ENCODE measurements around the gene ZNF219. TPM values are rescaled to one million over a fixed set of nuclear protein-coding genes. Genes with fewer than 3 reads are reported as not detected.

ZNF219 gene
- total and polyA plus RNA-seq, 10 donors, result 5.5 to 26.7 (median 12.1) TPM

DNA sequence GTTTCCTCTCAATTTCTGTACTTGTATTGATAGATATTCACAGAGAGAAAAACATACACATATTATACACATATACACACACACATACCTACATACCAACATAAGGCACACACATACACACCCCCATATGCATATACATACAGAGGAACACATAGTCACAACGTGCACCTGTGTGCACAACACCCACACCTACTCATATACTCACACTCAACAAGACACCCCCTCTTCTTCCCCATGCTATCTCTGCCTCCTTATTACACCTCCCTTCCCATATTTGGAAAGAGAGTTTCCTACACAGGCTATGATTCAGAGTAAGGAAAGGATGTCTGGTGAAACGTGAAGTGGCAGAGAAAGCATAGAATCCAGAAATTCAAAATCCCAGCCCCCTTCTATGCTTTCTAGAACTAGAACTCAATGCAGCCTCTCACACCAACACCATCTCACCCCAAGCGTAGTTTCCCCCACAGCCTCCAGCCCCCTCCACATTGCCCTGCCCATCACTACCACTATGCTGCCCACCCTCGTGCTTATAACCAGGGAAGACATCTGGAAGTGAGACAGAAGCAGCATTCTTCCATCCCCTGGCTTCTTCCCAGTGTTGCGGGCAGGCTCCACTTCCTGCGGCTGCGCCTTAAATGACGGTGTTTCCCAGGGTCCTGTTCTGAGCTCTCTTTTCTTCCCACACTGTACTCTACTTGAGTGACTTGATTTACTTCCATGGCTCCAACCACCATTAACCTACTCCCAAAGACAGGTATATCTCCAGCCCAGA is 38.4 kb downstream of the ZNF219 start:
- intact Hi-C loops (cut with DNase I; ENCODE audit: low total_unique reads), result no loop called here
- no peak for DNase-seq
- H3K4me3 ChIP-seq, result no peak overlapping the region
- peaks cover 0 to 10% (median 0%) of the 10 kb centered on the region in 7 donors for H3K27me3 ChIP-seq (replicated peaks in 1 of 7)
- H3K36me3 ChIP-seq, result no peaks in the 10 kb centered on the region
- no peak for TF ChIP-seq POLR2AphosphoS5 (IDR thresholded peaks at IDR 0.05)
- TF ChIP-seq, protein P1, sequence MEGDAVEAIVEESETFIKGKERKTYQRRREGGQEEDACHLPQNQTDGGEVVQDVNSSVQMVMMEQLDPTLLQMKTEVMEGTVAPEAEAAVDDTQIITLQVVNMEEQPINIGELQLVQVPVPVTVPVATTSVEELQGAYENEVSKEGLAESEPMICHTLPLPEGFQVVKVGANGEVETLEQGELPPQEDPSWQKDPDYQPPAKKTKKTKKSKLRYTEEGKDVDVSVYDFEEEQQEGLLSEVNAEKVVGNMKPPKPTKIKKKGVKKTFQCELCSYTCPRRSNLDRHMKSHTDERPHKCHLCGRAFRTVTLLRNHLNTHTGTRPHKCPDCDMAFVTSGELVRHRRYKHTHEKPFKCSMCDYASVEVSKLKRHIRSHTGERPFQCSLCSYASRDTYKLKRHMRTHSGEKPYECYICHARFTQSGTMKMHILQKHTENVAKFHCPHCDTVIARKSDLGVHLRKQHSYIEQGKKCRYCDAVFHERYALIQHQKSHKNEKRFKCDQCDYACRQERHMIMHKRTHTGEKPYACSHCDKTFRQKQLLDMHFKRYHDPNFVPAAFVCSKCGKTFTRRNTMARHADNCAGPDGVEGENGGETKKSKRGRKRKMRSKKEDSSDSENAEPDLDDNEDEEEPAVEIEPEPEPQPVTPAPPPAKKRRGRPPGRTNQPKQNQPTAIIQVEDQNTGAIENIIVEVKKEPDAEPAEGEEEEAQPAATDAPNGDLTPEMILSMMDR (IDR thresholded peaks at IDR 0.05 in 8 of 11, conservative IDR thresholded peaks at IDR 0.05 in 3 of 11), result no peak
- 70 to 84% (median 77%) methylated on average over 8 of the region's 8 CpGs for WGBS, 5 donors
- H3K9me3 ChIP-seq, result no peaks in the 10 kb centered on the region
- H3K4me1 ChIP-seq, result peaks cover 0 to 46% (median 25%) of the 10 kb centered on the region in 6 donors
- H3K27ac ChIP-seq, result no peak overlapping the region

DNA sequence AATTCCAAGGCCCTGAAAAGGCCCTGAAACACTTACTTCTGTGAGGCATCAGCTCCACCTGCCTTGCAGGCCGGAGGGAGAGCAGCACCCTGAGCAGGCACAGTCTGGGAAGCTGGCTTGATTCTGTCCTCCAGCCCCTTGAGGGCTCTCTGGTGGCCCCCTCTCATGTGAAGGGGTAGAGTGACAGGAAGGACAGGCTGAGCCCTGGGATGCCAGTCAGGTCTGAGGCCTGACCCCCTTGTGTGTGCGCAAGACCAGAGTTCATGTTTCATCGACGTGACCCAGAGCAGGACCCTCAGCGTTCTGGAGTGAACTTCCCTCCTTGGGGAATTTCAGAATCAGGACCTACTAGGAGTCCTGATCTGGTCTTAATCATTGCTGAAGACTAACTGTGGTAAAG is 39.6 kb downstream of the ZNF219 start:
- TF ChIP-seq POLR2AphosphoS5 (IDR thresholded peaks at IDR 0.05), result no peak
- TF ChIP-seq, protein P1 (IDR thresholded peaks at IDR 0.05 in 8 of 11, conservative IDR thresholded peaks at IDR 0.05 in 3 of 11), result no peak
- TF ChIP-seq POLR2A (IDR thresholded peaks at IDR 0.05), result no peak
- intact Hi-C loops (cut with DNase I; ENCODE audit: low total_unique reads), result no loop called here
- peaks cover 0 to 48% (median 27%) of the 10 kb centered on the region in 6 donors for H3K4me1 ChIP-seq
- no peak overlapping the region for H3K4me3 ChIP-seq
- no peak for DNase-seq
- H3K9me3 ChIP-seq, result no peaks in the 10 kb centered on the region
- no peaks in the 10 kb centered on the region for H3K27me3 ChIP-seq (replicated peaks in 1 of 7)
- no peak overlapping the region for H3K27ac ChIP-seq
- 85 to 92% (median 89%) methylated on average over 4 to 5 of the region's 5 CpGs for WGBS, 5 donors
- H3K36me3 ChIP-seq, result no peaks in the 10 kb centered on the region

DNA sequence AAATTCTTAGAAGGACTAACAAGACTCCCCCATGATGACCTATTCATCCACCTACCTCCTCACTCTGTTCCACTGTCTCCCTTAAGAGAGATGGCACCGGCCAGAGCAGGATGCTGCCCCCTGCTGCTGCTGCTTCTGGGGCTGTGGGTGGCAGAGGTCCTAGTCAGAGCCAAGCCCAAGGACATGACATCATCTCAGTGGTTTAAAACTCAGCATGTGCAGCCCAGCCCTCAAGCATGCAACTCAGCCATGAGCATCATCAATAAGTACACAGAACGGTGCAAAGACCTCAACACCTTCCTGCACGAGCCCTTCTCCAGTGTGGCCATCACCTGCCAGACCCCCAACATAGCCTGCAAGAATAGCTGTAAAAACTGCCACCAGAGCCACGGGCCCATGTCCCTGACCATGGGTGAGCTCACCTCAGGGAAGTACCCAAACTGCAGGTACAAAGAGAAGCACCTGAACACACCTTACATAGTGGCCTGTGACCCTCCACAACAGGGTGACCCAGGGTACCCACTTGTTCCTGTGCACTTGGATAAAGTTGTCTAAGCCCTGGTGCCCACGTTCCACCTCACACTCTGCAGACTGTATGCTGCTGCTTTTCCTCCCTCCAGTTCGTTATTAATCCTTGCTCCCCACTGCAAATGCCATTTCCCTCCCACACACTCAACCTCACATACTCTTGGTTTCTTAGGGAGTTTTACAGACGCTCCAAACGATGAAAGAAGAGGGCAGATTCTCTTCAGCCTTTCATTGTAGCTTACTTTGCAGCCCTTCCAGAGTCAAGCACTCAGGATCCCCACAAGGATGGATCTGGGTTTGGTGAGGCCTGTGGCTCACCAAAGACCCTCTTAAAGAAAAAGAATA is 40.4 kb downstream of the ZNF219 start, which contains the start of gene RNASE8:
Gene RNASE8 (plus strand): TSS at position 20 of the 873 bp plus-strand sequence. CDS start 71 bp downstream, at position 91.
- intact Hi-C loops (cut with DNase I; ENCODE audit: low total_unique reads), result no loop called here
- peak within 1 kb of the TSS in 5 of 8 donors; percentile 45 to 54 (median 50) for H3K27ac ChIP-seq
- H3K4me3 ChIP-seq, result no peak within 1 kb of the TSS
- no peak for DNase-seq
- H3K36me3 ChIP-seq, result no peaks in the 10 kb centered on the region
- H3K4me1 ChIP-seq, result peaks cover 0 to 48% (median 23%) of the 10 kb centered on the region in 6 donors
- no peak for TF ChIP-seq POLR2A (IDR thresholded peaks at IDR 0.05)
- TF ChIP-seq, protein P1 (IDR thresholded peaks at IDR 0.05 in 8 of 11, conservative IDR thresholded peaks at IDR 0.05 in 3 of 11), result no peak
- H3K9me3 ChIP-seq, result no peaks in the 10 kb centered on the region
- 61 to 79% (median 73%) methylated on average over 8 of the region's 8 CpGs for WGBS, 5 donors
- no peaks in the 10 kb centered on the region for H3K27me3 ChIP-seq (replicated peaks in 1 of 7)
